Neutrophil (primary cell): ENCODE measurements around the gene FRS2.

Experiments used
- H3K27ac ChIP-seq: fragments of 200-600 bp; sonication (generic); 2 replicates; pipeline ENCODE4 v1.5.1; 2016; ENCODE audit warnings: mild to moderate bottlenecking, moderate library complexity
- H3K27me3 ChIP-seq: fragments of 200-600 bp; sonication (generic); 2 replicates; pipeline ENCODE4 v1.6.0; 2016; ENCODE audit warnings: mild to moderate bottlenecking
- H3K36me3 ChIP-seq: fragments of 200-600 bp; sonication (generic); 2 replicates; pipeline ENCODE4 v1.5.1; 2017
- H3K4me1 ChIP-seq, 2 experiments: fragments of 200-600 bp in 1 of 2; sonication (generic) in 1 of 2; 1 replicate in 1 of 2; 2 replicates in 1 of 2; pipeline versions ENCODE4 v1.5.1 to v1.6.1; 2013 to 2016; ENCODE audit warnings: low read depth in 1 of 2, low read length in 1 of 2, mild to moderate bottlenecking in 1 of 2, moderate library complexity in 1 of 2; ENCODE audit not compliant: control insufficient read depth in 1 of 2, insufficient read depth in 1 of 2
- H3K4me3 ChIP-seq, 2 experiments: fragments of 200-600 bp in 1 of 2; sonication (generic) in 1 of 2; 1 replicate in 1 of 2; 2 replicates in 1 of 2; pipeline ENCODE4 v1.5.1; 2013 to 2016; ENCODE audit warnings: low read depth in 1 of 2, low read length in 1 of 2, mild to moderate bottlenecking in 1 of 2, moderate library complexity in 1 of 2
- H3K9me3 ChIP-seq: fragments of 200-600 bp; sonication (generic); 2 replicates; pipeline ENCODE4 v1.5.1; 2016
- TF ChIP-seq, protein P1 (sequence below): fragments of 200-600 bp; sonication (generic); IDR thresholded peaks from 2 replicates; pipeline ENCODE4 v1.5.1; 2016; ENCODE audit warnings: antibody characterized with exemption

FRS2 gene

DNA sequence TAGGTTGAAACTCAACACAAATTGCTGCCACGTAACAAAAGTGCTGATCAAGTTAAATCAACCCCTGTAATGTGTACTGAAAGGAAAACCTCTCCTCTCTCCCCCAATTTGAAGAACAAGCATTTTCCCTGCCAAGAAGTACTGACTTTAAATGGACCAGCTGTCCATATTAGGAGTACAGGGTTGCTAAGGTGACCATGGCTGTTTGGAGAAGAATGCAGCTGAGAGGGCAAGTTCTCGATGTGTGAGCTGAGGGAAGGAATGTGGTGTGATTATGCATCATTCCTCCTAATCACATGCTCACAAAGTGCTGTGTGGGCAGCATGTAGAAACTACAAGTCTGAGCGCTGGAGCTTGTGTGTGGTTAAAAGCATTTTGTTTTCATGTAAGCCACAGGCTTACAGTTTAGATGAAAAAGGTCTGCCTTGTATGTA lies 64.2 kb downstream of the FRS2 start:
- H3K27me3 ChIP-seq: no peaks in the 10 kb centered on the region
- H3K4me1 ChIP-seq: no peaks in the 10 kb centered on the region
- H3K27ac ChIP-seq: no peak overlapping the region
- no peaks in the 10 kb centered on the region for H3K9me3 ChIP-seq
- H3K36me3 ChIP-seq: no peaks in the 10 kb centered on the region
- H3K4me3 ChIP-seq: no peak overlapping the region
- TF ChIP-seq, protein P1, sequence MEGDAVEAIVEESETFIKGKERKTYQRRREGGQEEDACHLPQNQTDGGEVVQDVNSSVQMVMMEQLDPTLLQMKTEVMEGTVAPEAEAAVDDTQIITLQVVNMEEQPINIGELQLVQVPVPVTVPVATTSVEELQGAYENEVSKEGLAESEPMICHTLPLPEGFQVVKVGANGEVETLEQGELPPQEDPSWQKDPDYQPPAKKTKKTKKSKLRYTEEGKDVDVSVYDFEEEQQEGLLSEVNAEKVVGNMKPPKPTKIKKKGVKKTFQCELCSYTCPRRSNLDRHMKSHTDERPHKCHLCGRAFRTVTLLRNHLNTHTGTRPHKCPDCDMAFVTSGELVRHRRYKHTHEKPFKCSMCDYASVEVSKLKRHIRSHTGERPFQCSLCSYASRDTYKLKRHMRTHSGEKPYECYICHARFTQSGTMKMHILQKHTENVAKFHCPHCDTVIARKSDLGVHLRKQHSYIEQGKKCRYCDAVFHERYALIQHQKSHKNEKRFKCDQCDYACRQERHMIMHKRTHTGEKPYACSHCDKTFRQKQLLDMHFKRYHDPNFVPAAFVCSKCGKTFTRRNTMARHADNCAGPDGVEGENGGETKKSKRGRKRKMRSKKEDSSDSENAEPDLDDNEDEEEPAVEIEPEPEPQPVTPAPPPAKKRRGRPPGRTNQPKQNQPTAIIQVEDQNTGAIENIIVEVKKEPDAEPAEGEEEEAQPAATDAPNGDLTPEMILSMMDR: no peak

DNA sequence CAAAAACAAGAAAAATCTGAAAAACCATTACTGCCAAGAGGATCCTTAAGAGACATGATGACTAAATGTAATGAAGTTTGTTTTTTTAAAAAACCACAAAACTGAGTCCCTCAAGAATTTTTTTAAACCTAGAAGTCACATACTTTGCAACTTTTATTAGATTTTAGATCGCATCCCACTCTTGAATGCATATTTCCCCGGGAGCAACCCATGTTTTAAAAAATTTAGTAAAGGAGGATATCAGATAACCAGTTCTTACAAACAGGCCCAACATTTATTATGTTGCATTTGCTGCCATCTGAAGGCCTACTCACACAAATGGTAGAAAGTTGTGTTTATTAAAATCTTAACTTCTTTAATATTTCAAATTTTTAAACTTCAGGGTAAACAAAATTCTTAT lies 70.8 kb downstream of the FRS2 start:
- no peak overlapping the region for H3K4me3 ChIP-seq
- TF ChIP-seq, protein P1: no peak
- no peaks in the 10 kb centered on the region for H3K27me3 ChIP-seq
- H3K36me3 ChIP-seq: peaks cover 5% of the 10 kb centered on the region
- H3K9me3 ChIP-seq: peaks cover 4% of the 10 kb centered on the region
- H3K4me1 ChIP-seq: no peaks in the 10 kb centered on the region
- H3K27ac ChIP-seq: no peak overlapping the region

DNA sequence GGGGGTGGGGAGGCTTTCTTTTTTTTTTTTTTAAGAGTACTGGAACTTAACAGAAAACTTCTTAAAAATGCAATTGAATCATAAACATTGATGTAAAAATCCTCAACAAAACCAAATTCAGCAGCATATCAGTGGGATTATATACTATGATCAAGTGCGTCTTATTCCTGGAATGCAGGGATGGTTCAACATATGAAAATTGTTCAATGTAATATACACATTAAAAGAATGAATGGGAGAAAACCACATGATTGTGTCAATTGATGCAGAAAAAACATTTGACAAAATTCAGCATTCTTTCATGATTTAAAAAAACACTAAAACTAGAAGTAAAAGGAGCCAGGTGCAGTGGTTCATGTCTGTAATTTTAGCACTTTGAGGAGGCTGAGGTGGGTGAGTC lies 73.9 kb downstream of the FRS2 start:
- Histone ChIP-seq H3K27ac (no peak overlapping the region), H3K36me3 (peaks cover 5% of the 10 kb centered on the region), H3K4me1 (no peaks in the 10 kb centered on the region), H3K4me3 (no peak overlapping the region), H3K27me3 (no peaks in the 10 kb centered on the region), H3K9me3 (peaks cover 4% of the 10 kb centered on the region)
- TF ChIP-seq, protein P1: no peak

DNA sequence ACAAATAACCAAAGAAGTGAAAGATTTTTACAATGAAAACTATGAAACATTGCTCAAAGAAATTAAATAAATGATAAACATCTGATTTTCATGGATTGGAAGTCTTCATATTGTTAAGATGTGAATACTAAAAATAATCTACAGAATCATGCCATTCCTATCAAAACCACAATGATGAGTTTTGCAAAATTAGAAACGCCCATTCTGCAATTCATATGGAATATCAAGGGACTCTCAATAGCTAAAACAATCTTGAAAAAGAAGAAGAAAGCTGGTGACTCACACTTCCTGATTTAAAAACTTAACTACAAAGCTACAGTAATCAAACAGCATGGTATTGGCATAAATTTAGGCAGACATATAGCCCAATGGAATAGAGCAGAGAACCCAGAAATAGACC lies 74.9 kb downstream of the FRS2 start:
- Histone ChIP-seq H3K27me3 (no peaks in the 10 kb centered on the region), H3K36me3 (peaks cover 5% of the 10 kb centered on the region), H3K9me3 (peaks cover 4% of the 10 kb centered on the region), H3K4me3 (no peak overlapping the region), H3K27ac (no peak overlapping the region), H3K4me1 (no peaks in the 10 kb centered on the region)
- TF ChIP-seq, protein P1: no peak

DNA sequence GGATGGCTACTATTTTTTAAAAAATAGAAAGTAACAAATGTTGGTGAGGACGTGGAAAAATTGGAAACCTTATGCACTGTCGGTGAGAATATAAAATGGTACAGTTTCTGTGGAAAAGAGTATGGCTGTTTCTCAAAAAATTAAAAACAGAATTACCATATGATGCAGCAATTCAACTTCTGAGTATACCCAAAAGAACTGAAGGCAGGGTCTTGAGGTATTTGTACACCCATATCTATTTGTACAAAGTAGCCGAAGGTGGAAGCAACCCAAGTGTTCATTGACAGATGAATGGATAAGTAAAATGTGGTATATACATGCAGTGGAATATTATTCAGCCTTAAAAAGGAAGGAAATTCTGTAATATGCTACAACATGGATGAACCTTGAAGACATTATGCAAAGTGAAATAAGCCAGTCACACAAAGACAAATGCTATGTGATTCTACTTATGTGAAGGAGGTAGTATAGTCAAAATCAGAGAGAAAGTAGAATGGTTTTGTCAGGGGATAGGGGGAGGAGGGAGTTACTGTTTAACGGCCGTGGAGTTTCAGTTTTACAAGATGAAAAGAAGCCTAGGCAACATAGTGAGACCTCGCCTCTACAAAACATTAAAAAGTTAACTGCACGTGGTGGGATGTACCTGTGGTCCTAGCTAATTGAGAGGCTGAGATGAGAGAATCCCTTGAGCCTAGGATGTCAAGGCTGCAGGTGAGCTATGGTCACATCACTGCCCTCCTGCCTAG lies 76.7 kb downstream of the FRS2 start:
- Histone ChIP-seq H3K27ac (no peak overlapping the region), H3K9me3 (peaks cover 4% of the 10 kb centered on the region), H3K4me3 (no peak overlapping the region), H3K27me3 (no peaks in the 10 kb centered on the region), H3K36me3 (no peaks in the 10 kb centered on the region), H3K4me1 (no peaks in the 10 kb centered on the region)
- TF ChIP-seq, protein P1: no peak
